K562 (cell line): ENCODE data around the gene METAP2. TPM values are rescaled to one million over a fixed set of nuclear protein-coding genes. Genes with fewer than 3 reads are reported as not detected.

ENCODE experiments used
- ATAC-seq: fragments of 200-7000 bp; cut with Tn5 transposase; 3 replicates; pipeline ENCODE4 v1.9.1; 2020; ENCODE audit warnings: moderate library complexity
- BruUV-seq: library from RNA; stranded (reverse); fragments of 400-500 nt; replicated peaks from 2 replicates; lab custom pipeline; 2021; lab: Mats Ljungman, UMichigan
- CTCF ChIA-PET: fragments of 300-600 bp; formaldehyde crosslinking; extraction: SDS; loops from one replicate; lab custom pipeline; 2021; ENCODE audit warnings: low intra/inter-chr PET ratio; lab: Yijun Ruan, JAX
- POLR2A ChIA-PET: fragments of 300-600, 350-650 bp; sonication (Branson Sonifier 250); formaldehyde crosslinking; extraction: SDS; loops from one replicate; lab custom pipeline; 2021; ENCODE audit warnings: antibody characterized with exemption, inconsistent platforms; lab: Yijun Ruan, JAX
- DNase-seq, 4 experiments: peaks; one replicate each; pipeline versions ENCODE4 v3.0.0 to v3.0.0-alpha.2; 2011 to 2018; ENCODE audit warnings: low spot score in 3 of 4, mixed read lengths in 3 of 4; ENCODE audit errors: extremely low read depth in 1 of 4
- FAIRE-seq: peaks from 2 replicates; lab custom pipeline; 2011; peaks lifted over from hg19 to GRCh38; lab: Jason Lieb, UNC
- H2AFZ ChIP-seq: 2 replicates; pipeline ENCODE4 v1.6.0; 2011; ENCODE audit warnings: low read depth, low read length, control low read depth, inconsistent platforms
- H3K27ac ChIP-seq: fragments of 200-600 bp; 3 replicates; pipeline ENCODE4 v1.8.0; 2011; ENCODE audit warnings: low read depth, mild to moderate bottlenecking, control low read depth, inconsistent platforms, low read length, moderate library complexity, mixed read lengths; ENCODE audit errors: extremely low read depth
- H3K27me3 ChIP-seq, 2 experiments: fragments of 300-600 bp in 1 of 2; 2 replicates in 1 of 2; 3 replicates in 1 of 2; pipeline versions ENCODE4 v1.6.0 to v1.8.0; 2011; ENCODE audit warnings: inconsistent platforms in 2 of 2, low read length in 2 of 2, mild to moderate bottlenecking in 1 of 2, mixed read lengths in 1 of 2, moderate library complexity in 1 of 2; ENCODE audit not compliant: control insufficient read depth in 2 of 2, insufficient read depth in 2 of 2
- H3K36me3 ChIP-seq: fragments of 300-600 bp; 3 replicates; pipeline ENCODE4 v1.8.0; 2011; ENCODE audit warnings: mild to moderate bottlenecking, low read length, inconsistent platforms; ENCODE audit not compliant: control insufficient read depth, insufficient read depth
- H3K4me1 ChIP-seq, 2 experiments: fragments of 200-600 bp in 1 of 2; replicated peaks in 1 of 2; 2 replicates in 1 of 2; 3 replicates in 1 of 2; pipeline versions ENCODE4 v1.5.1 to v1.8.0; 2011; ENCODE audit warnings: inconsistent platforms in 2 of 2, low read length in 2 of 2, mild to moderate bottlenecking in 1 of 2, mixed read lengths in 1 of 2, moderate library complexity in 1 of 2; ENCODE audit not compliant: control insufficient read depth in 2 of 2, insufficient read depth in 2 of 2
- H3K4me2 ChIP-seq: 2 replicates; pipeline ENCODE4 v1.6.1; 2011; ENCODE audit warnings: low read length, control low read depth, inconsistent platforms, mixed read lengths; ENCODE audit not compliant: insufficient read depth
- H3K4me3 ChIP-seq: fragments of 200-600 bp; sonication (generic), shearing (Covaris generic); 2 replicates; pipeline ENCODE4 v1.5.1; 2016; ENCODE audit warnings: control low read depth, inconsistent platforms
- H3K79me2 ChIP-seq: fragments of 200-600 bp; 3 replicates; pipeline ENCODE4 v1.8.0; 2011; ENCODE audit warnings: low read length, inconsistent platforms; ENCODE audit not compliant: control insufficient read depth, insufficient read depth
- H3K9ac ChIP-seq, 2 experiments: 2 replicates each; pipeline versions ENCODE4 v1.6.0 to v1.6.1; 2011; ENCODE audit warnings: low read depth in 2 of 2, low read length in 2 of 2, control low read depth in 1 of 2, inconsistent platforms in 1 of 2, mild to moderate bottlenecking in 1 of 2, mixed read lengths in 1 of 2; ENCODE audit not compliant: insufficient read depth in 1 of 2
- H3K9me1 ChIP-seq: one replicate; pipeline ENCODE4 v1.6.0; 2011; ENCODE audit warnings: inconsistent platforms, mild to moderate bottlenecking, low read length, moderate library complexity; ENCODE audit not compliant: control insufficient read depth, insufficient read depth
- H3K9me3 ChIP-seq: replicated peaks from 2 replicates; pipeline ENCODE4 v1.5.1; 2011; ENCODE audit warnings: low read depth, low read length, inconsistent platforms; ENCODE audit not compliant: control insufficient read depth, insufficient read depth
- H4K20me1 ChIP-seq: replicated peaks from 2 replicates; pipeline ENCODE4 v1.6.1; 2011; ENCODE audit warnings: low read length, inconsistent platforms, mixed read lengths; ENCODE audit not compliant: control insufficient read depth, insufficient read depth
- ARID3A ChIP-seq: IDR thresholded peaks from 2 replicates; pipeline ENCODE4 v1.6.1; 2012; ENCODE audit warnings: low read depth, low read length, improper control_type of control experiment, borderline replicate concordance
- CAMTA2 ChIP-seq: fragments of 250-450 bp; sonication (Bioruptor Pico); conservative IDR thresholded peaks from 2 replicates; pipeline ENCODE4 v1.5.1; 2022
- CREM ChIP-seq: IDR thresholded peaks from 2 replicates; pipeline ENCODE4 v1.6.1; 2014; ENCODE audit warnings: antibody characterized with exemption, low read depth
- JUN ChIP-seq, 2 experiments: sonication (generic) in 1 of 2; formaldehyde crosslinking in 1 of 2; IDR thresholded peaks; 2 replicates each; pipeline versions ENCODE4 v1.6.1 to v1.8.0; 2012 to 2022; ENCODE audit warnings: borderline replicate concordance in 2 of 2, mild to moderate bottlenecking in 2 of 2, improper control_type of control experiment in 1 of 2, low read depth in 1 of 2, low read length in 1 of 2, missing genetic modification reagents in 1 of 2
- PURB ChIP-seq: sonication (generic); formaldehyde crosslinking; IDR thresholded peaks from 2 replicates; pipeline ENCODE4 v1.9.0; 2021; ENCODE audit warnings: low read depth, mild to moderate bottlenecking, missing genetic modification reagents
- SOX6 ChIP-seq: fragments of 450-650 bp; IDR thresholded peaks from 2 replicates; pipeline ENCODE4 v1.6.1; 2014; ENCODE audit warnings: mild to moderate bottlenecking
- THRA ChIP-seq: fragments of 450-650 bp; IDR thresholded peaks from 2 replicates; pipeline ENCODE4 v1.6.1; 2017; ENCODE audit warnings: mild to moderate bottlenecking, moderate library complexity
- ZNF583 ChIP-seq: fragments of 250-450 bp; sonication (Bioruptor Pico); IDR thresholded peaks from 2 replicates; pipeline ENCODE4 v1.4.0; 2020
- WGBS: fragments of 100-300 bp; shearing (Covaris generic); methylation state at CpG from one replicate; pipeline ENCODE4 v1.1.6; 2016; ENCODE audit warnings: low coverage, mixed read lengths; ENCODE audit not compliant: insufficient coverage; ENCODE audit errors: missing lambda C conversion rate; 5-methylcytosine and 5-hydroxymethylcytosine counted together
- in situ Hi-C: fragments of 300-500 bp; cut with MboI; formaldehyde crosslinking; loops from 4 replicates; pipeline ENCODE4 v1.15.0; 2018; ENCODE audit warnings: inconsistent platforms, mixed read lengths
- intact Hi-C: fragments of 100-400 bp; cut with micrococcal nuclease; formaldehyde crosslinking; loops from 2 replicates; pipeline ENCODE4 v1.14.2; 2022
- polyA plus RNA-seq, 8 experiments: library from polyadenylated mRNA; depleted of rRNA in 4 of 8; stranded (reverse) in 5 of 8; unstranded in 3 of 8; fragments of >200 nt; fragmentation: Nextera tagmentation in 2 of 8; fragmentation: Illumina TruSeq in 1 of 8; extraction: Ambion mirVana in 2 of 8; extraction: Trizol in 1 of 8; gene quantifications; 2 replicates each; pipeline versions ENCODE4 v1.2.1 to v1.2.3, GENCODE V29; 2011 to 2014; ENCODE audit warnings: inconsistent platforms in 1 of 8, missing spikeins in 1 of 8
- total RNA-seq, 7 experiments: library from RNA; depleted of rRNA in 6 of 7; stranded (reverse); fragments of >200 nt in 6 of 7; fragmentation: Illumina TruSeq in 2 of 7; extraction: Trizol in 2 of 7; gene quantifications; 2 replicates each; pipeline versions ENCODE4 v1.2.1 to v1.2.3, GENCODE V29; 2011 to 2021; ENCODE audit warnings: low replicate concordance in 1 of 7
- TF ChIP-seq, protein P1 (sequence below): fragments of 450-650 bp; IDR thresholded peaks from 2 replicates; pipeline ENCODE4 v1.6.1; 2016
- TF ChIP-seq, protein P2 (sequence below): sonication (generic); formaldehyde crosslinking; IDR thresholded peaks from 2 replicates; pipeline ENCODE4 v1.8.1; 2023; ENCODE audit warnings: mild to moderate bottlenecking, missing genetic modification reagents
- TF ChIP-seq, protein P3 (sequence below): sonication (generic); formaldehyde crosslinking; IDR thresholded peaks from 2 replicates; pipeline ENCODE4 v1.8.0; 2022; ENCODE audit warnings: missing genetic modification reagents, mild to moderate bottlenecking, borderline replicate concordance

The METAP2 gene
- total and polyA plus RNA-seq, 9 of the 15 experiments (the other 6 are each of a cell fraction or from before 2014, with no cell fraction given), result 75.5 to 205 (median 164) TPM

GRCh38 chr12:95554532-95555071, 80.7 kb downstream of the METAP2 start (continued):
- 0 out of 2 replicates have a peak, but pooled peaks have one; percentile 18 for TF ChIP-seq ARID3A
- no peak for TF ChIP-seq ZNF583 (CRISPR knock-in tag)
- TF ChIP-seq, protein P1, sequence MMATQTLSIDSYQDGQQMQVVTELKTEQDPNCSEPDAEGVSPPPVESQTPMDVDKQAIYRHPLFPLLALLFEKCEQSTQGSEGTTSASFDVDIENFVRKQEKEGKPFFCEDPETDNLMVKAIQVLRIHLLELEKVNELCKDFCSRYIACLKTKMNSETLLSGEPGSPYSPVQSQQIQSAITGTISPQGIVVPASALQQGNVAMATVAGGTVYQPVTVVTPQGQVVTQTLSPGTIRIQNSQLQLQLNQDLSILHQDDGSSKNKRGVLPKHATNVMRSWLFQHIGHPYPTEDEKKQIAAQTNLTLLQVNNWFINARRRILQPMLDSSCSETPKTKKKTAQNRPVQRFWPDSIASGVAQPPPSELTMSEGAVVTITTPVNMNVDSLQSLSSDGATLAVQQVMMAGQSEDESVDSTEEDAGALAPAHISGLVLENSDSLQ, result no peak
- TF ChIP-seq SOX6, result peak; percentile 81
- TF ChIP-seq CAMTA2 (CRISPR knock-in tag), result no peak

DNA sequence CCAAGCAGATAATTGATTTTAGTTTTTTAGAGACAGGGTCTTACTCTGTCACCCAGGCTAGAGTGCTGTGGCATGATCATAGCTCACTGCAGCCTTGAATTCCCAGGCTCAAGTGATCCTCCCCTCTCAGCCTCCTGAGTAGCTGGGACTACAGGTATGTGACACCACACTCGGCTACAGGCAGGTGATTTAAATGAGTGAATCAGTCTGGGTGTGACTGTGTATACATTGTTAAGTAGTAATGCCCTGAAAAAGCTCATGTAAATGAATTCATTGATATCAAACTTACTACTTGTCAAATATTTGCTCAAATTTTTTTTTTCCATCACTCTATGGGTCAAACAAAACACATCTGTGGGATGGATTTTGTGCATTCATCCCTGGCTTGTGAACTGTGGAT, 83.7 kb downstream of the METAP2 start:
- no peak overlapping the region for H3K9ac ChIP-seq
- H3K27me3 ChIP-seq, result no peaks in the 10 kb centered on the region
- no peak overlapping the region for H3K27ac ChIP-seq
- FAIRE-seq (no peak), ATAC-seq (no peak), DNase-seq (no peak)
- no TSS peak for BruUV-seq
- ChIA-PET POLR2A (interaction anchor here (0.6 to 0.7 kb wide), 2 partner anchors 764 to 1571 kb away, joined by 3 read pairs; no protein-coding TSS in a partner anchor), CTCF (no interaction called here)
- 0% methylated on average over 1 of the region's 1 CpG for WGBS
- no peak overlapping the region for H2AFZ ChIP-seq
- H3K4me3 ChIP-seq, result no peak overlapping the region
- intact Hi-C loops (no loop called here), in situ Hi-C loops (no loop called here)
- no peaks in the 10 kb centered on the region for H3K79me2 ChIP-seq
- no peaks in the 10 kb centered on the region for H3K9me1 ChIP-seq
- H3K4me2 ChIP-seq, result no peak overlapping the region
- H4K20me1 ChIP-seq, result no peaks in the 10 kb centered on the region
- no peaks in the 10 kb centered on the region for H3K9me3 ChIP-seq
- no peaks in the 10 kb centered on the region for H3K36me3 ChIP-seq
- H3K4me1 ChIP-seq, result peaks cover 0 to 6% of the 10 kb centered on the region in 2 experiments; a peak in 3 of 5 replicates
- TF ChIP-seq, protein P2, sequence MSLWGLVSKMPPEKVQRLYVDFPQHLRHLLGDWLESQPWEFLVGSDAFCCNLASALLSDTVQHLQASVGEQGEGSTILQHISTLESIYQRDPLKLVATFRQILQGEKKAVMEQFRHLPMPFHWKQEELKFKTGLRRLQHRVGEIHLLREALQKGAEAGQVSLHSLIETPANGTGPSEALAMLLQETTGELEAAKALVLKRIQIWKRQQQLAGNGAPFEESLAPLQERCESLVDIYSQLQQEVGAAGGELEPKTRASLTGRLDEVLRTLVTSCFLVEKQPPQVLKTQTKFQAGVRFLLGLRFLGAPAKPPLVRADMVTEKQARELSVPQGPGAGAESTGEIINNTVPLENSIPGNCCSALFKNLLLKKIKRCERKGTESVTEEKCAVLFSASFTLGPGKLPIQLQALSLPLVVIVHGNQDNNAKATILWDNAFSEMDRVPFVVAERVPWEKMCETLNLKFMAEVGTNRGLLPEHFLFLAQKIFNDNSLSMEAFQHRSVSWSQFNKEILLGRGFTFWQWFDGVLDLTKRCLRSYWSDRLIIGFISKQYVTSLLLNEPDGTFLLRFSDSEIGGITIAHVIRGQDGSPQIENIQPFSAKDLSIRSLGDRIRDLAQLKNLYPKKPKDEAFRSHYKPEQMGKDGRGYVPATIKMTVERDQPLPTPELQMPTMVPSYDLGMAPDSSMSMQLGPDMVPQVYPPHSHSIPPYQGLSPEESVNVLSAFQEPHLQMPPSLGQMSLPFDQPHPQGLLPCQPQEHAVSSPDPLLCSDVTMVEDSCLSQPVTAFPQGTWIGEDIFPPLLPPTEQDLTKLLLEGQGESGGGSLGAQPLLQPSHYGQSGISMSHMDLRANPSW (CRISPR knock-in tag), result no peak
- TF ChIP-seq JUN (IDR thresholded peaks at IDR 0.05; ENCODE audit: borderline replicate concordance, low read depth, low read length) (no peak), JUN (CRISPR knock-in tag; IDR thresholded peaks at IDR 0.05; ENCODE audit: borderline replicate concordance) (no peak), CREM (no peak), THRA (no peak), PURB (CRISPR knock-in tag) (no peak)
- TF ChIP-seq, protein P3, sequence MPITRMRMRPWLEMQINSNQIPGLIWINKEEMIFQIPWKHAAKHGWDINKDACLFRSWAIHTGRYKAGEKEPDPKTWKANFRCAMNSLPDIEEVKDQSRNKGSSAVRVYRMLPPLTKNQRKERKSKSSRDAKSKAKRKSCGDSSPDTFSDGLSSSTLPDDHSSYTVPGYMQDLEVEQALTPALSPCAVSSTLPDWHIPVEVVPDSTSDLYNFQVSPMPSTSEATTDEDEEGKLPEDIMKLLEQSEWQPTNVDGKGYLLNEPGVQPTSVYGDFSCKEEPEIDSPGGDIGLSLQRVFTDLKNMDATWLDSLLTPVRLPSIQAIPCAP, result no peak
